Measurements from ENCODE around the gene NTM.
A peak's percentile ranks its signal among the peaks of the same experiment; 100 is the strongest.
"Not testable (repeated sequence)": the region's sequence is repeated elsewhere in the genome, so short reads cannot be mapped to it uniquely, and the experiment has no call there.

Gene NTM

GRCh38 chr11:131422496-131422895, 52.1 kb downstream of the NTM start:
- Histone ChIP-seq H3K27me3 (ENCODE audit: control insufficient read depth in 1 of 2, insufficient read depth in 1 of 2, low read length in 2 of 2) (peaks cover 0 to 7% of the 10 kb centered on the region in 2 experiments), H3K9me3 (ENCODE audit: control insufficient read depth, low read length) (no peaks in the 10 kb centered on the region), H2BK12ac (ENCODE audit: low read length in 2 of 2) (no peak overlapping the region), H3K79me1 (replicated peaks; ENCODE audit: low read length, poor library complexity, severe bottlenecking) (no peaks in the 10 kb centered on the region), H2BK5ac (ENCODE audit: low read depth, low read length, poor library complexity, severe bottlenecking) (no peak overlapping the region), H2BK15ac (ENCODE audit: low read depth, poor library complexity, severe bottlenecking) (no peak overlapping the region), H3K36me3 (ENCODE audit: control insufficient read depth in 1 of 2, insufficient read depth in 2 of 2, low read depth in 1 of 2, low read length in 2 of 2) (no peaks in the 10 kb centered on the region), H2AK5ac (ENCODE audit: low read length, severe bottlenecking) (no peak overlapping the region), H4K8ac (ENCODE audit: low read length) (no peak overlapping the region), H3K18ac (ENCODE audit: low read depth in 1 of 2, low read length in 2 of 2) (no peak overlapping the region), H3K4me3 (ENCODE audit: insufficient read depth in 1 of 2, low read depth in 1 of 2, low read length in 2 of 2) (no peak overlapping the region), H2AFZ (ENCODE audit: low read depth, low read length) (no peak overlapping the region), H3K14ac (ENCODE audit: low read length in 2 of 2) (no peak overlapping the region), H2BK120ac (ENCODE audit: low read depth, low read length) (no peak overlapping the region), H3K23ac (ENCODE audit: low read length in 2 of 2) (no peak overlapping the region), H4K91ac (ENCODE audit: low read length) (no peak overlapping the region), H3K27ac (ENCODE audit: low read length, poor library complexity, severe bottlenecking) (no peak overlapping the region), H3K4ac (ENCODE audit: low read depth in 1 of 2, low read length in 2 of 2) (no peak overlapping the region), H3K4me2 (ENCODE audit: low read length, poor library complexity, severe bottlenecking) (no peak overlapping the region), H3K9ac (ENCODE audit: low read length) (no peak overlapping the region), H3K4me1 (ENCODE audit: control insufficient read depth, insufficient read depth, low read depth, low read length) (no peaks in the 10 kb centered on the region)
- WGBS: 28% methylated on average over 4 of the region's 4 CpGs
- no peak for DNase-seq

GRCh38 chr11:131423688-131424087, 53.3 kb downstream of the NTM start:
- H4K91ac ChIP-seq (ENCODE audit: low read length): no peak overlapping the region
- WGBS: 30% methylated on average over 4 of the region's 4 CpGs
- H3K4me1 ChIP-seq (ENCODE audit: control insufficient read depth, insufficient read depth, low read depth, low read length): no peaks in the 10 kb centered on the region

GRCh38 chr11:131424257-131424876, 54.0 kb downstream of the NTM start:
- not testable (repeated sequence) for H3K18ac ChIP-seq (ENCODE audit: low read depth in 1 of 2, low read length in 2 of 2); H3K79me1 ChIP-seq (replicated peaks; ENCODE audit: low read length, poor library complexity, severe bottlenecking); H2BK120ac ChIP-seq (ENCODE audit: low read depth, low read length); H2AFZ ChIP-seq (ENCODE audit: low read depth, low read length); H3K27ac ChIP-seq (ENCODE audit: low read length, poor library complexity, severe bottlenecking); H3K36me3 ChIP-seq (ENCODE audit: control insufficient read depth in 1 of 2, insufficient read depth in 2 of 2, low read depth in 1 of 2, low read length in 2 of 2); H3K4ac ChIP-seq (ENCODE audit: low read depth in 1 of 2, low read length in 2 of 2); DNase-seq; H2BK5ac ChIP-seq (ENCODE audit: low read depth, low read length, poor library complexity, severe bottlenecking); H3K9ac ChIP-seq (ENCODE audit: low read length); H3K4me3 ChIP-seq (ENCODE audit: insufficient read depth in 1 of 2, low read depth in 1 of 2, low read length in 2 of 2); H3K4me1 ChIP-seq (ENCODE audit: control insufficient read depth, insufficient read depth, low read depth, low read length); H3K14ac ChIP-seq (ENCODE audit: low read length in 2 of 2); H2BK15ac ChIP-seq (ENCODE audit: low read depth, poor library complexity, severe bottlenecking); H3K4me2 ChIP-seq (ENCODE audit: low read length, poor library complexity, severe bottlenecking); H2AK5ac ChIP-seq (ENCODE audit: low read length, severe bottlenecking); H4K91ac ChIP-seq (ENCODE audit: low read length); H4K8ac ChIP-seq (ENCODE audit: low read length); H2BK12ac ChIP-seq (ENCODE audit: low read length in 2 of 2); H3K23ac ChIP-seq (ENCODE audit: low read length in 2 of 2); H3K27me3 ChIP-seq (ENCODE audit: control insufficient read depth in 1 of 2, insufficient read depth in 1 of 2, low read length in 2 of 2); H3K9me3 ChIP-seq (ENCODE audit: control insufficient read depth, low read length)
- WGBS: 87% methylated on average over 5 of the region's 8 CpGs

More at GRCh38 chr11:131423688-131424087, 53.3 kb downstream of the NTM start:
- Histone ChIP-seq H2BK5ac (ENCODE audit: low read depth, low read length, poor library complexity, severe bottlenecking) (no peak overlapping the region), H3K14ac (ENCODE audit: low read length in 2 of 2) (no peak overlapping the region), H3K4me3 (ENCODE audit: insufficient read depth in 1 of 2, low read depth in 1 of 2, low read length in 2 of 2) (no peak overlapping the region), H3K18ac (ENCODE audit: low read depth in 1 of 2, low read length in 2 of 2) (no peak overlapping the region), H3K9ac (ENCODE audit: low read length) (no peak overlapping the region), H2AK5ac (ENCODE audit: low read length, severe bottlenecking) (no peak overlapping the region), H3K23ac (ENCODE audit: low read length in 2 of 2) (no peak overlapping the region), H3K79me1 (replicated peaks; ENCODE audit: low read length, poor library complexity, severe bottlenecking) (no peaks in the 10 kb centered on the region), H2BK15ac (ENCODE audit: low read depth, poor library complexity, severe bottlenecking) (no peak overlapping the region), H2BK12ac (ENCODE audit: low read length in 2 of 2) (no peak overlapping the region), H3K9me3 (ENCODE audit: control insufficient read depth, low read length) (peaks cover 3% of the 10 kb centered on the region), H3K4ac (ENCODE audit: low read depth in 1 of 2, low read length in 2 of 2) (no peak overlapping the region), H2BK120ac (ENCODE audit: low read depth, low read length) (no peak overlapping the region), H3K36me3 (ENCODE audit: control insufficient read depth in 1 of 2, insufficient read depth in 2 of 2, low read depth in 1 of 2, low read length in 2 of 2) (no peaks in the 10 kb centered on the region), H2AFZ (ENCODE audit: low read depth, low read length) (no peak overlapping the region), H4K8ac (ENCODE audit: low read length) (no peak overlapping the region), H3K4me2 (ENCODE audit: low read length, poor library complexity, severe bottlenecking) (no peak overlapping the region), H3K27me3 (ENCODE audit: control insufficient read depth in 1 of 2, insufficient read depth in 1 of 2, low read length in 2 of 2) (peaks cover 0 to 7% of the 10 kb centered on the region in 2 experiments), H3K27ac (ENCODE audit: low read length, poor library complexity, severe bottlenecking) (no peak overlapping the region)
- DNase-seq: peak; percentile 29

- 87% methylated on average over 5 of the region's 5 CpGs for WGBS
- Histone ChIP-seq H3K18ac (ENCODE audit: low read depth in 1 of 2, low read length in 2 of 2) (no peak overlapping the region), H2BK5ac (ENCODE audit: low read depth, low read length, poor library complexity, severe bottlenecking) (no peak overlapping the region), H3K14ac (ENCODE audit: low read length in 2 of 2) (no peak overlapping the region), H3K4me2 (ENCODE audit: low read length, poor library complexity, severe bottlenecking) (no peak overlapping the region), H2BK12ac (ENCODE audit: low read length in 2 of 2) (no peak overlapping the region), H3K79me1 (replicated peaks; ENCODE audit: low read length, poor library complexity, severe bottlenecking) (no peaks in the 10 kb centered on the region), H3K9me3 (ENCODE audit: control insufficient read depth, low read length) (peaks cover 3% of the 10 kb centered on the region), H2AK5ac (ENCODE audit: low read length, severe bottlenecking) (no peak overlapping the region), H3K27me3 (ENCODE audit: control insufficient read depth in 1 of 2, insufficient read depth in 1 of 2, low read length in 2 of 2) (peaks cover 0 to 7% of the 10 kb centered on the region in 2 experiments), H3K36me3 (ENCODE audit: control insufficient read depth in 1 of 2, insufficient read depth in 2 of 2, low read depth in 1 of 2, low read length in 2 of 2) (no peaks in the 10 kb centered on the region), H2BK120ac (ENCODE audit: low read depth, low read length) (no peak overlapping the region), H3K27ac (ENCODE audit: low read length, poor library complexity, severe bottlenecking) (no peak overlapping the region), H2BK15ac (ENCODE audit: low read depth, poor library complexity, severe bottlenecking) (no peak overlapping the region), H4K8ac (ENCODE audit: low read length) (no peak overlapping the region), H3K4ac (ENCODE audit: low read depth in 1 of 2, low read length in 2 of 2) (no peak overlapping the region), H3K23ac (ENCODE audit: low read length in 2 of 2) (no peak overlapping the region), H3K4me3 (ENCODE audit: insufficient read depth in 1 of 2, low read depth in 1 of 2, low read length in 2 of 2) (no peak overlapping the region), H4K91ac (ENCODE audit: low read length) (no peak overlapping the region), H3K4me1 (ENCODE audit: control insufficient read depth, insufficient read depth, low read depth, low read length) (no peaks in the 10 kb centered on the region), H3K9ac (ENCODE audit: low read length) (no peak overlapping the region), H2AFZ (ENCODE audit: low read depth, low read length) (no peak overlapping the region)
- DNase-seq: no peak
Observed at GRCh38 chr11:131425285-131425684, 54.9 kb downstream of the NTM start.

Measured in mesenchymal stem cell (in vitro differentiated cells and primary cell).